ENCODE data around the gene CPT1A.
A peak's percentile ranks its signal among the peaks of the same experiment; 100 is the strongest.

CPT1A gene

GRCh38 chr11:68751004-68751325 is 90.8 kb downstream of the CPT1A start:
- no peak for DNase-seq

GRCh38 chr11:68750195-68751003 is 91.3 kb downstream of the CPT1A start:
- DNase-seq: peak in 1 of 2 experiments; percentile 11

- no peak for DNase-seq
These were observed 92.2 kb downstream of the CPT1A start for GRCh38 chr11:68749229-68750123.

- no peak for DNase-seq
These were observed 93.7 kb downstream of the CPT1A start for GRCh38 chr11:68748061-68748460.

GRCh38 chr11:68743539-68743938 is 98.2 kb downstream of the CPT1A start:
- DNase-seq: no peak

GRCh38 chr11:68741463-68741862 is 100.3 kb downstream of the CPT1A start:
- no peak for DNase-seq

- DNase-seq: no peak
These were observed 106.1 kb downstream of the CPT1A start for GRCh38 chr11:68735646-68736045.

GRCh38 chr11:68735125-68735524 is 106.6 kb downstream of the CPT1A start:
- DNase-seq: no peak

GRCh38 chr11:68734111-68734510 is 107.6 kb downstream of the CPT1A start:
- no peak for DNase-seq

GRCh38 chr11:68727783-68728182 is 113.9 kb downstream of the CPT1A start:
- no peak for DNase-seq

- no peak for DNase-seq
These were observed 117.4 kb downstream of the CPT1A start for GRCh38 chr11:68724293-68724692.

GRCh38 chr11:68722143-68722542 is 119.6 kb downstream of the CPT1A start:
- no peak for DNase-seq

- DNase-seq: no peak
These were observed 120.6 kb downstream of the CPT1A start for GRCh38 chr11:68721075-68721474.

- DNase-seq: no peak
These were observed 126.1 kb downstream of the CPT1A start for GRCh38 chr11:68715456-68716122.

- no peak for DNase-seq
These were observed 127.5 kb downstream of the CPT1A start for GRCh38 chr11:68714060-68714856.

- DNase-seq: no peak
These were observed 130.6 kb downstream of the CPT1A start for GRCh38 chr11:68711114-68711513.

GRCh38 chr11:68710409-68710808 is 131.3 kb downstream of the CPT1A start:
- DNase-seq: no peak

GRCh38 chr11:68709062-68709461 is 132.7 kb downstream of the CPT1A start:
- no peak for DNase-seq

GRCh38 chr11:68707527-68707926 is 134.2 kb downstream of the CPT1A start:
- DNase-seq: no peak

- no peak for DNase-seq
These were observed 136.8 kb downstream of the CPT1A start for GRCh38 chr11:68704887-68705286.
